ENCODE results near the gene ATG16L1. TPM values are rescaled to one million over a fixed set of nuclear protein-coding genes. Genes with fewer than 3 reads are reported as not detected.
A peak's percentile ranks its signal among the peaks of the same experiment; 100 is the strongest.

The ATG16L1 gene
- total RNA-seq, 2 experiments from 2014 or later = 60.8 to 67.6 TPM

DNA sequence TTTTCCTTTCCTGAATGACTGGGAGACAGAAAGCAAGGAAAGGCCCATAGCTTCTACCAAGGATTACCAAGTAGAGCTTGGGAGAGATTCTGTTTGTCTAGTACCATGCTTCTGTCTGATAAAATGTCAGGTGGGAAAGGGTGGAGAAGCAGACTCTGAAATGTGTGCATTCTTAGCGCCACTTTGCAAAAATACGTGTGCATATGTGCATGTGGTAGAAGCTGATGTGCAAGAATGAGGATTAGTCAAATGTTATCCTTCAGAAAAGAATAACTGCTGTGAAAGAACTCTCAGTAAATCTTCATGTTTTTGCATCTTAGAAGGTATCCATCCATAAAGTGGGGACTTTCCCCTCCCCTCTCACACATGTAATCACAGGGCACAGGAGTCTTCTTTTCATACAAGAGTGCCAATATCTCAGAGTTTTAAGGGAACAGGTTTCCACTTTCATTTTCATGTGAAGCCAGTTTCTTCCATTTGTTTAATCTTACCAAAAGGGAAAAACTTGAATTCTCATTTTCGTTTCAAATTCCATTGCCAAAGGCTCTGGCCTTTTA is 87.4 kb downstream of the ATG16L1 start:
- POLR2A ChIA-PET = interaction anchor here (0.6 kb wide), 1 partner anchor 278 kb away, joined by 4 read pairs; no protein-coding TSS in a partner anchor
- DNase-seq = no peak
- no peaks in the 10 kb centered on the region for H3K9me3 Mint-ChIP-seq
- peaks cover 18% of the 10 kb centered on the region for H3K4me1 Mint-ChIP-seq
- H3K27ac Mint-ChIP-seq = no peak overlapping the region
- no peak for ATAC-seq (ENCODE audit: low read depth)
- peaks cover 9% of the 10 kb centered on the region for H3K27me3 Mint-ChIP-seq
- no peaks in the 10 kb centered on the region for H3K36me3 Mint-ChIP-seq
- no peak overlapping the region for H3K4me3 Mint-ChIP-seq

DNA sequence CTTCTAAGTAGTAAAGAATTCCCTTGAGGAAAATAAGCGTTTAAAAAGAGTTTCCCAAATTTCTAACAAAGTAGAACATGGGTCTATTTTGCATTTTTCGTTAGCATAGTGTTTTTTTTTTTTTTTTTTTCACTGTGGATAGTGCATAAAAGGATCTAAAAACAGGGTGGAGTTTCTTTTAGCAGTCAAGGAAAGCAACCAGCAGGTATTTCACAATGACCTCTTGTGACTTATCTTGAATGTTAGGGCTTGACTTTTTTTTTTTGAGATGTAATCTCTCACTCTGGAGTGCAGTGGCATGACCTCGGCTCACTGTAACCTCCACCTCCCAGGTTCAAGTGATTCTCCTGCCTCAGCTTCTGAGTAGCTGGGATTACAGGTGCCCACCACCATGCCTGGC is 88.0 kb downstream of the ATG16L1 start:
- Mint-ChIP-seq H3K27me3 (peaks cover 9% of the 10 kb centered on the region), H3K36me3 (no peaks in the 10 kb centered on the region), H3K9me3 (no peaks in the 10 kb centered on the region), H3K4me3 (no peak overlapping the region), H3K4me1 (peaks cover 16% of the 10 kb centered on the region), H3K27ac (no peak overlapping the region)
- ATAC-seq (ENCODE audit: low read depth) (no peak), DNase-seq (no peak)
- POLR2A ChIA-PET = interaction anchor here (1.4 kb wide), 1 partner anchor 14 kb away, joined by 3 read pairs; the partner anchor contains the start of gene DGKD

DNA sequence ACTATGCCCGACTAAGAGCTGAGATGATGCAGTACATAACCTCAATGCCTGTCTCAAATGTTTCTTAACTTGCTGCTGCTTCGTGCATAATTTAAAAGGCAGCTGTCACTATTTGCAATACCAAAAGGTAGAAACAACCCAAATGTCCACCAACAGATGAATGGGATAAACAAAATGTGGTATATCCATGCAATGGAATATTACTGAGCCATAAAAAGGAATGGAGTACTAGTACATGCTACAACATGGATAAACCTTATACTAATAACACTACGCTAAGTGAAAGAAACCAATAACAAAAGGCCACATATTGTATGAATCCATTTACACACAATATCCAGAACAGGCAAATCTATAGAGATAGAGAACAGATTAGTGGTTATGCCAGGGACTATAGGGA is 89.8 kb downstream of the ATG16L1 start:
- peaks cover 11% of the 10 kb centered on the region for H3K4me1 Mint-ChIP-seq
- POLR2A ChIA-PET = no interaction called here
- H3K4me3 Mint-ChIP-seq = no peak overlapping the region
- H3K27ac Mint-ChIP-seq = no peak overlapping the region
- H3K36me3 Mint-ChIP-seq = no peaks in the 10 kb centered on the region
- ATAC-seq (ENCODE audit: low read depth) (no peak), DNase-seq (no peak)
- H3K27me3 Mint-ChIP-seq = peaks cover 9% of the 10 kb centered on the region
- H3K9me3 Mint-ChIP-seq = no peaks in the 10 kb centered on the region

DNA sequence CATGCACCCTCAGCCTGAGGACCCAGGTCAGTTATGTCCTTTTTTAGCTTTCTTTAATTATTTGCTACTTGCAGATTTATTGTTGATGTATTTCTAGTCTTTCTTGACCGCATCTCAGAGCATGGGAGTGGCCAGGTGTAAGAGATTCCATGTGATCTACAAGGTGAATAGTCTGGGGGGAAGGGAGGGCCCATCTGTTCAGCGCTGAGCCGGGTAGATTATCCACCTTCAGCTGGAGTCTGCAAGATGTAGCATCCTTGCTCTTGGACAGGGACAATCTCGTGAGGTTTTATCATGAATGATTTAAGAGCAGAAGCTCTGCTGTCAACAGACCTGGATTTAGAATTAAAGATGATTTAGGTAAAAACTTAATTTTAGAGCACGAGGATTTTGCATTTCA is 90.8 kb downstream of the ATG16L1 start:
- ATAC-seq (ENCODE audit: low read depth) (no peak), DNase-seq (peak; percentile 3)
- no peak overlapping the region for H3K4me3 Mint-ChIP-seq
- H3K36me3 Mint-ChIP-seq = no peaks in the 10 kb centered on the region
- H3K9me3 Mint-ChIP-seq = no peaks in the 10 kb centered on the region
- H3K4me1 Mint-ChIP-seq = peaks cover 11% of the 10 kb centered on the region
- H3K27me3 Mint-ChIP-seq = peaks cover 6% of the 10 kb centered on the region
- no peak overlapping the region for H3K27ac Mint-ChIP-seq
- POLR2A ChIA-PET = no interaction called here

DNA sequence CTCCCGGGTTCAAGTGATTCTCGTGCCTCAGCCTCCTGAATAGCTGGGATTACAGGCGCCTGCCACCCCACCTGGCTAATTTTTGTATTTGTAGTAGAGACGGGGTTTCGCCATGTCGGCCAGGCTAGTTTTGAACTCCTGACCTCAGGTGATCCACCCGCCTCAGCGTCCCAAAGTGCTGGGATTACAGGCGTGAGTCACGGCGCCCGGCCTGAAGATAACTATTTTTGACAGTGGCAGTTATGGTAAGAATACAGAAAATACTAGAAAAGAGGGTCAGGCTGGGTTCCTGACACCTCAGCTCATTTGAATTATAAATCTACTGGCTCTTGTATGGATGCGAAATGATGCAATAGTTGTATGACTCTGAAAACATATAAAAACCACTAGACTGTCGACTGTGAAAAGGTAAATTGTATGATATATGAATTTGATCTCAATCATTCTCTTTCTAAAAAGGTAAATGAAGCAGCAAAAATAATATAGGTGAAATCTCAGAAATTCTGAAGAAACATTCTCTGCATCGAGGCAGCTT is 91.8 kb downstream of the ATG16L1 start:
- no peak for ATAC-seq (ENCODE audit: low read depth)
- no peak overlapping the region for H3K4me3 Mint-ChIP-seq
- no peaks in the 10 kb centered on the region for H3K27me3 Mint-ChIP-seq
- H3K4me1 Mint-ChIP-seq = peaks cover 9% of the 10 kb centered on the region
- DNase-seq = no peak
- H3K9me3 Mint-ChIP-seq = no peaks in the 10 kb centered on the region
- POLR2A ChIA-PET = interaction anchor here (0.6 to 0.8 kb wide), 2 partner anchors 11 to 107 kb away, joined by 3 to 4 read pairs; no protein-coding TSS in a partner anchor
- no peak overlapping the region for H3K27ac Mint-ChIP-seq
- no peaks in the 10 kb centered on the region for H3K36me3 Mint-ChIP-seq

Other genes starting within 250 kb of the ATG16L1 start
- gene NGEF, start 238.4 kb upstream of the ATG16L1 start, total RNA-seq = not detected
- gene NEU2, start 219.0 kb upstream of the ATG16L1 start, total RNA-seq = not detected
- gene INPP5D, start 191.3 kb upstream of the ATG16L1 start, total RNA-seq = 100 to 1,000 TPM; 129 to 135 TPM
- gene SAG, start 56.1 kb downstream of the ATG16L1 start, total RNA-seq = under 1 TPM in 1 of 2 experiments, not detected in 1; 0.45 TPM
- 100 to 1,000 TPM; 114 to 132 TPM for gene DGKD, start 102.8 kb downstream of the ATG16L1 start, total RNA-seq